Sigmoid colon (tissue), 3 donors: ENCODE data around the gene HIF3A.

Experiments
- POLR2A ChIP-seq, 2 donors: fragments of 450-650 bp; IDR thresholded peaks; one replicate each; pipeline ENCODE4 v1.6.1; 2016; ENCODE audit warnings: antibody characterized with exemption in 2 of 2, mild to moderate bottlenecking in 2 of 2, moderate library complexity in 2 of 2
- TF ChIP-seq, protein P1 (sequence below), 4 experiments: fragments of 450-650 bp in 3 of 4; fragments of 200-600 bp in 1 of 4; IDR thresholded peaks; one replicate each; pipeline ENCODE4 v1.5.1; 2016 to 2019; ENCODE audit warnings: antibody characterized with exemption in 4 of 4, mild to moderate bottlenecking in 3 of 4, moderate library complexity in 2 of 4

DNA sequence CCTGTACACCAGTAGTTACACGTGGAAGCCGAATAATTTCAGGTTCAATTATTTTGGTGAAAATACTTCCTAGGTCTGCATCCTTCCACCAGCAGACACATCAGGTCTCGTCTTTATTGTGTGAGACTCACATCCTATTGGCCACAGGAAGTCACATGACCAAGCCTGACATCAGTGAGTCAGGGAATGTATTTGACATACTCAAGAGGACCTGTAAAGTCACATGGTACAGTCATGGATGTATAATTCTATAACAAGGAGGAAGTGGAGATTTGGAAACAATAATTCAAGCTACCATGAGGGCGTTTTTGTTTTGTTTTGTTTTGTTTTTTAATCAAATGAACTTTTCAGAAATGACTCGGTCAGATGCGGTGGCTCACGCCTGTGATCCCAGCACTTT is 9.3 kb upstream of the HIF3A start:
- TF ChIP-seq, protein P1, sequence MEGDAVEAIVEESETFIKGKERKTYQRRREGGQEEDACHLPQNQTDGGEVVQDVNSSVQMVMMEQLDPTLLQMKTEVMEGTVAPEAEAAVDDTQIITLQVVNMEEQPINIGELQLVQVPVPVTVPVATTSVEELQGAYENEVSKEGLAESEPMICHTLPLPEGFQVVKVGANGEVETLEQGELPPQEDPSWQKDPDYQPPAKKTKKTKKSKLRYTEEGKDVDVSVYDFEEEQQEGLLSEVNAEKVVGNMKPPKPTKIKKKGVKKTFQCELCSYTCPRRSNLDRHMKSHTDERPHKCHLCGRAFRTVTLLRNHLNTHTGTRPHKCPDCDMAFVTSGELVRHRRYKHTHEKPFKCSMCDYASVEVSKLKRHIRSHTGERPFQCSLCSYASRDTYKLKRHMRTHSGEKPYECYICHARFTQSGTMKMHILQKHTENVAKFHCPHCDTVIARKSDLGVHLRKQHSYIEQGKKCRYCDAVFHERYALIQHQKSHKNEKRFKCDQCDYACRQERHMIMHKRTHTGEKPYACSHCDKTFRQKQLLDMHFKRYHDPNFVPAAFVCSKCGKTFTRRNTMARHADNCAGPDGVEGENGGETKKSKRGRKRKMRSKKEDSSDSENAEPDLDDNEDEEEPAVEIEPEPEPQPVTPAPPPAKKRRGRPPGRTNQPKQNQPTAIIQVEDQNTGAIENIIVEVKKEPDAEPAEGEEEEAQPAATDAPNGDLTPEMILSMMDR (IDR thresholded peaks at IDR 0.05) = no peak
- no peak for TF ChIP-seq POLR2A (IDR thresholded peaks at IDR 0.05)
